Stimulated activated CD4-positive, alpha-beta T cell treated with anti-CD3 and anti-CD28 coated beads, Interleukin-15, amount 100 ng/mL, for 1 hour (primary cell): ENCODE results near the gene RALBP1.
"Not testable (repeated sequence)": the region's sequence is repeated elsewhere in the genome, so short reads cannot be mapped to it uniquely, and the experiment has no call there.

ENCODE experiments used
- DNase-seq, 2 donors: peaks; one replicate each; pipeline ENCODE4 v3.0.0-alpha.2; 2020; ENCODE audit warnings: low read depth in 1 of 2, low spot score in 1 of 2

The RALBP1 gene

DNA sequence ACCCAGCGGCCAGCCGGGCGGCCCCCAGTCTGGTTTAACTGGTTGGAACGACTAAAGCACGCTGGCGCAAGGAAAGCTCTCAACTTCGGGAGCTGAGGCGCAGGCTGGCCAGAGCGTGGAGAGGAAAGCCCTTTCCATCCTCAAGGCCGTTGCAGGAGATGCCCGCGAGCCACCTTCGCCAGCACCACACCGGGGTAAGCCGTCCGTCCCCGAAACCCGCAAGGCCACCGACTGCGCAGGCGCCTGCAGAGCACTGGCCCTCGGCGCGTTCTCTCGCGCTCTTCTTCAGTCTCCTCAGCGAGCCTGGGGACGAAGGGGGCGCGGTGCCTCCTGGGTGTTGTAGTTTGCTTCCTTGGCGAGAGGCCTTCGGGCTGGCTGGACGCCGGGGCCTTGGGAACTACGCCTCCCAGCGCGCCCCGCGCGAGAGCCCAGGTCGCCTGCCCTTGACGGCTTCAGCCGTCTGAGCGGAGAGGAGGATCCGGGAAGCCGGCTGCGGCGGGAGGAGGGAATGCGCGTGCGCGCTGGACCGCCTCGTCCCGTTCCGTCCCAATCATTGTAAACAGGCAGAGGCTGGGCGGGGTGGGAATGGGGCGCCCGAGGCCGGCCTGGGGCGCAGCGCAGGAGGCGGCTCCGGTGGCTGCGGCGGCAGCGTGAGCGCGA lies at the start of gene RALBP1:
Gene RALBP1, plus strand, starts transcription at position 531 of the 660 bp plus-strand sequence. CDS start 37,533 bp downstream, outside the sequence.
- DNase-seq: peak; percentile 95

DNA sequence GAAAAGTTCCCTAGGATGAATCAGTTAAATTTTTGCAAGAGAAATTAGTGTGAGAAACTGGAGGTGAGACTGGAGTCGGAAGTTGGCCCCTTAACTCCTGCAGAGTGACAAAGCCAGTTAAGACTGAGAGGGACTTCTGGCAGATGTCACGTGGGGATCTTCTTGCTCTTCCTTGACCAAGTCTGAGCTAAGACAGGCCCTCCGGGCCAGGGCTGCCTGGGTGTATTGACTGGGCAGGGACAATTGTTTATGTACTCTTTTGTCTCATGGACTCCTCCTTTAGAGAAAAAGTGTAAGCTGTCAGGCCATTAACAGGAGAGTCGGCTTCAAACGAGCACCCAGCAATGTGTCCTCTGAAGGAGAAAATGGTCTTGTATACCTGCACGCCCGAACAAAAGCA lies 48.6 kb upstream of the RALBP1 start:
- no peak for DNase-seq

DNA sequence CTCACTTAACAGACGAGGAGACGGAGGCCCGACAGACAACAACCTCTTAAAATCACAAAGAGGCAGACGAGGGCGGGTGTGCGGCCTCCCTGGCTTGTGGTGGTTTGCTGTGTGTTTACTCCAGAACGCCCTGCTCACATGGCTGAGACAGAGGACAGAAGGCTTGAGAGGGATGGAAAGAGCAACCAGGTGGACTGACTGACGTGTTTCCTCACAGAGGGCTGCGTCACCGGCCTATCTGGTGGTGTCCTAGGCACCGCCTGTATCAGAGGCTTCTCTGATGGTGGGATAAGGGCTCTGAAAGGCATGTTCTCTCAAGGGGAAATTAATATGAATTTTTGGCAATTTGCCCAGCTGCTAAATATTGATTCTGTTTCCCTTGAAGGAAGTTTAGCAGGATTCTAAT lies 47.0 kb upstream of the RALBP1 start:
- DNase-seq: no peak

DNA sequence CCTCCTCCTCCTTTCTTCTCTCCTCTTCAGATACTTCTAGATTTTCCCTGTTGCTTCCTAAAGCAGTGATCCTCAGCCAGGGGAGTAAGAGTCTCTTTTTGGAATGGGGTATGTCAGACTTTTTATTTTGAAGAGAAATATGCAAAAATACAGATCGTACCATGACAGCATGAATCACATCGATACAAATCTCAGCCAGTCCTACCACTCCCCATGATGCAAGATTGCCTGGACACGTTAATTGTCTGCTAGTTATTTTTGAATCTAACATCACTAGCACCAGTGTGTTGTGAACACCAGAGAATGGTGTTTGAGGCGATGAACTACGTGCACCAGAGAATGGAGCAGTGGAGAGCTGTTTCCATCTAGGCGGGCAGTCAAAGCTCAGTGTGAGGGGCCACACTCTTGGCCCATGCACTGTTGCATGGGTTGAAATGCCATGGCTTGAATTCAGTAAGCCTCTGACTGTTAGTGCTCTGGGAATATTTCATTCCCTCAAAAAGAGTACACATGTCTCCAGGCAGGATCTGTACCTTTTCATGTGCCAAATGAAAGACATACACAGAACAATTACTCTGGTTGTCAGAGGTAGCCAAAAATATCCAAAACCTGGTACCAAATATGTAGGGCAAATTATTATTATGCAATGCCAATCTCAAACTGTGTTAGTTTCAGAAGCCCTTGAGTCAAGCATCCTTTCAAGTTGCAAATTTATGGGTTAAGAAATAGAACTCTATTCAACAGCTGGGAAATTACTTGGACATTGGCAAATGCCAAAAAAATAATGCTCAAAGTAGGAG lies 46.3 kb upstream of the RALBP1 start:
- no peak for DNase-seq

DNA sequence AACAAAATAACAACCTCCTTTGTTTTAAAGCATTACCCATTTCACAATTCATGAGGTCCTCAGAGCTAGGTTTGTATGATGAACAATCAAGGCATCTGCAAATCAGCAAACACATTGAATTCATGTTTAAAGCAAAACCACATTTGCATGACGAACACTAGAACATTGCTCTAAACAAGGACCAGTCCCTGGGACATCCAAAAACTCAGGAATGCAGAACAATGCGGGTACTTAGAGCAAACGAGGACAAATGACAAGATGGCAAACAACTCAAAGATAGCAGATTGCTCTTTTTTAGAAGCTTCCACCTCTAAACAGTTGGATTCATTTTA lies 45.7 kb upstream of the RALBP1 start:
- no peak for DNase-seq

DNA sequence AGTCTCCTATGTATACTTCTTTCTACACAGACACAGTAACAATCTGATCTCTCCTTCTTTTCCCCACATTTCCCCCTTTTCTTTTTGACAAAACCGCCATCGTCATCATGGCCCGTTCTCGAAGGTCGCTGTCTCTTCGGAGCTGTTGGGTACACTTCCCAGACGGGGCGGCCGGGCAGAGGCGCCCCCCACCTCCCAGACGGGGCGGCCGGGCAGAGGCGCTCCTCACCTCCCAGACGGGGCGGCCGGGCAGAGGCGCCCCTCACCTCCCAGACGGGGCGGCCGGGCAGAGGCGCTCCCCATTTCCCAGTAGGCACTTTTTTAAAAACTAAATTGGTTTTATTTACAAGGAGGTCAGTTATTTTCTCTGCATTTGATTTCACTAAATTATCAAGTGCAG lies 45.0 kb upstream of the RALBP1 start:
- not testable (repeated sequence) for DNase-seq

DNA sequence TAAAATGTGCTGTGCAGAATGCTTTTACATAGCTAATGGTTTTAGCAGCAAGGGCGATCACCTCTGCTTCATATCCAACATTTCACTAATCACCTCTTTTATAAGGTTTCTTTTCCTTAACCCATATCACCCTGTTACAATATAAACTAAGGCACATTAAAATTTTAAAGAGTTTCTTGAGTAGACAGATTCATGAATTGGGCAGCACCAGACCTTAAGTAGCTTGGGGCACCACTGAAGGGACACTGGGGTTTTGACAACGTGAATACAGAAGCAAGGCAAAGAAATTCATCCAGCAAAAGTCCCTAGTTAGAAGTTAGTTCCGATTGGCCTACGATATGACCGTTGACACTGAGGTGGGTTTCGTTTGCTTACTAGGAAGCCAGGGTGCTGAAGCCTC lies 44.0 kb upstream of the RALBP1 start:
- DNase-seq: no peak

DNA sequence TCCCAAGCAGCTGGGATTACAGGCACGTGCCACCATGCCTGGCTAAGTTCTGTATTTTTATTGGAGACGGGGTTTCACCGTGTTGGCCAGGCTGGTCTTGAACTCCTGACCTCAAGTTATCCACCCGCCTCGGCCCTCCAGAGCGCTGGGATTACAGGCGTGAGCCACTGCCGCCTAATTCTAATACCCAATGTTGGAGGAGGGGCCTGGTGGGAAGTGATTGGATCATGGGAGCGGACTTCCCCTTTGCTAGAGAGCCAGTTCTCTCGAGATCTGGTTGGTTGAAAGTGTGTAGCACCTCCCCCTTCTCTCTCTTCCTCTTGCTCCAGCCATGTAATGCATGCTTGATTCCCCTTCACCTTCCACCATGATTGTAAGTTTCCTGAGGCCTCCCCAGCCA lies 42.2 kb upstream of the RALBP1 start:
- not testable (repeated sequence) for DNase-seq

DNA sequence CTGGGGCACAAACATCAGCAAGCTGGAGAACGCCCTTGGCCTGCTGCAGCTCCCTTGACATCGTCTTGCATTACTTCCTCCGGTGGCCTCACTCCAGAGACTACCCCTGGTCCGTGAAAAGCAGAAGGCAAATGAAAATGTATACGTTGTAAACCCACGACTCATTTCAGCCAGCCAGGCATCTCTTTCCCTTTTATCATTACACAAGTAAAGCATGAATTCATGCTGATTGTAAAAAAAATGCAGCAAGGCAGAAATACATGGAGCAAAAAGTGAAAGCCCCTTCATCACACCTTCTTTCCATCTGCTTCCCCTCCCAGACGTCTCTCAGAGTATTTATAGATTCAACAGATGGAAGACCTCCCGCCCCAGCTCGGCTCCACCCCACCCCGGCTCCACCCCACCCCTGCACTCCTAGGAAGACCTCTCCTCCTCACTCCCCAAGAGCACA lies 41.6 kb upstream of the RALBP1 start:
- DNase-seq: no peak

DNA sequence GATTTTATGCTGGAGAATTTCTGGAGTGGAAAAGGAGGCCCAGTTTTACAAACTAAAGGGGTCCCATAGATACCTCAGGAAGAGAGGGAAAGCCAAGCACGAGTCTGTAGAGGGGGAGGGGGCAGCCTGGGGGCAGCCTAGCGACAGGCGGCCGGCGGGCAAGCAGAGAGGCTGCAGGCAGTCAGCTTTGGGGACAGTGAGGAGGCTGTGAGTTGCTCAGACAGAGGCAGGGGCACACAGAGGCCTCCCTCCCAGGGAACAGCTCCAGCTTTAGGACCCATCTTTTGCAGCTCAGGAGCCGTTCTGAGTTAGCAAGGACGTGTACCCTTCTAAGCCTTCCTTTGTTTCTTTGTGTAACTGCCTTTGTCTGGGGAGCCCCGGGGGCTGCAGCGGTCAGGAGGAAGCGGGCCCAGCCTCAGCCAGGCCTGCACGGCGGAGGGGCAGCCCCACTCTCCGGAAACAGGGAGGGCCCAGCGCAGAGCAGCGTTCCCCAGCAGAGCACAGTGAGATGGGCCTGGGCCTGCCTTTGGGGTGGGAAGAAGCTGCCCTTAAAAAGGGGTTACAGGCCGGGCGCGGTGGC lies 41.1 kb upstream of the RALBP1 start:
- no peak for DNase-seq

DNA sequence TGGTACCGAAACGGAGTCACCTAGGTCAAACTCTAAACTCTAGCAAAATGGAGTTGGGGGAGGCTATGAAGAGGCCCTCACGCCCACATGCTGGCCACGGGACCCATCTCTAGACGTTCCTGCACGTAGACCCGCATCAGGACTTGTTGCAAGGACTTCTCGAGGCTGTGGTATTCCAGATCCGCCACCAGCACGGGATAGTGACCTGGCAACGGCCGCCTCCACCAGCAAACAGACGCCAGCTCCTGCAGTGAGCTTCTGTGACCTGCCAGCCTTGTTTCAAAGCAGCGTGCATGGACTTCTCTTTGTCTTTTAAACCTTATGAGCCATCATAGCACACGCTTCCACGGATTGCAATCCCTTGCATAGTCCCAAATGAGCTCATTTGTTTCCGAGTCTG lies 40.3 kb upstream of the RALBP1 start:
- no peak for DNase-seq

DNA sequence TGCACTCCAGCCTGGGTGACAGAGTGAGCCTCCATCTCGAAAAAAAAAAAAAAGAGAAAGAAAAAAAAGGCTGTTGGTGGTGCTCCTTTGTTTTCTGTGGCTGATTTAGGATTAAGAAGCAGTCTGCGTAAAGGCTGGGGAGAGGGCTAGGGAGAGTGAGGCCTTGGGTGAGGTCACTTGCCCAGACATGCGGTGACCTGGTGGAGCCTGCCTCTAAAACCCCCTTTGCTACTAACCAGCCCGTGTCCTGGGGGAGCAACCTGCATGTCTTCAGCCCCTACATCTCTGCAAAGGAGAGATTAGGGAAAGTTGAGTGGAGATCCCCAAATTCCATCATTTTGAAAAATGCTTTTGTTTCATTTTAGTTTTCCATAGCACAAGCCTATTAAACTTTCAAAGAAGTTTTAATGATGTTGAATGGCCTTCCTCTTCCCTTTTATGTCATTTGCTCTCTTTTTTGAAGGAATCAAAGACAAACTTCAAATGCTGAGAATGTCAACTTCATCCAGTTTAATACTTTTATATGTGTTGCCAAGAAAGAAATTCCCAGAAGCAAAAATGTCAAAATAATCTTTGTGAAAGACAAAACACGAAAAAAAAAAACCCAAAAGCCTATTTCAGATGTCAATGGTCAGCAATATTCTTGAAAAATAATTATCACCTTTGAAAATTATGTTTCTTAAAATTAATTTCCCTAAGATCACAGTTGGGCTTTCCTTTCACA lies 38.9 kb upstream of the RALBP1 start:
- no peak for DNase-seq

DNA sequence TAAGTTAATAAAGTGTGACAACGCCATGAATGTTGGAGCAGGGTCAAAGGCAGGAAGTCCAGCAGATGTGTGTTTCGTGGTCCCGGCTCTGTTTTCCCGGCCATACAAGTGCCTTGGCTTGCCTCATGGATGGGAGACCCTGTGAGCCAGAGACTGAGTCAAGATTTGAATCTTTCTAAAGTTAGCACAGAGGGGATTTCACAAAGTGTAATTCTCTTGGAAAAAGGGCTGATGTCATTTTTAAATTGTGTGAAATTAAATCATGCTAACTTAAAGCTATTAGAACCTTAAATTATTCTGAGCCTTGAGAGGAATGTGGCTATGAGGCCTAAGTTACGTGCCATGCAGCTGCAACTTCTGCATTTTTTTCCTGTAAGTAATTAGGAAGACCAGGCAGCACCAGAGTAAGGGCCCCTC lies 38.3 kb upstream of the RALBP1 start:
- no peak for DNase-seq

DNA sequence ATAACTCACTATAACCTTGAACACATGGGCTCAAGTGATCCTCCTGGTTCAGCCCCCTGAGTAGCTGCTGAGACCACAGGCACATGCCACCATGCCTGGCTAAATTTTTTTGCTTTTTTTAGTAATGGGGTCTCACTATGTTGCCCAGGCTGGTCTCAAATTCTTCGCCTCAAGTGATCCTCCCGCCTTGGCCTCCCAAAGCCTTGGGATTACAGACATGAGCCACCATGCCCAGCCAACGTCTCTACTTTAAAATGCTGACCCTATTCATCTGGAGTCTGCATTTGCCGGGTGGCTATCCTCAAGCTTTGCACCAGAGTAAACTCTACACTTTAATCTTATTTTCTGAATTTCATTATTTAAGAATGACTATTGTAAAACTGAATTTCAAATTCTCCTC lies 37.6 kb upstream of the RALBP1 start:
- no peak for DNase-seq

DNA sequence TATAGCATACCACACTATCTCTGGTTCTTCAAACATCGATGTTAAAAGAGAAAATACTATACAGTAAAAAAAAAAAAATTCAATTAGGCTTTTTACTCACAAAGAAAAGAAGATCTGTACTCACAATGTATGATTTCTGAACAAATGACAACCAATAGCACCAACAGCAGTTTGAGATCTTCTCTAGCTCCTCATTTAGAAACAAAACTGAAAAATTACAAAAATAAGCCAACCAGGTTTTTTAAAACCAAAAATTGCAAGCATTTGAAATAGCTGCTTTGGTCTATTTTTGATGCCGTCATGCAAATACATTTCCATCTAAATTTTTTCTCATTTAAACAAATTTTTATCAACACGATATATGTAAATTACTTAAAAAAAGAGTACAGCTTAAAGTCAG lies 34.3 kb upstream of the RALBP1 start:
- DNase-seq: no peak

DNA sequence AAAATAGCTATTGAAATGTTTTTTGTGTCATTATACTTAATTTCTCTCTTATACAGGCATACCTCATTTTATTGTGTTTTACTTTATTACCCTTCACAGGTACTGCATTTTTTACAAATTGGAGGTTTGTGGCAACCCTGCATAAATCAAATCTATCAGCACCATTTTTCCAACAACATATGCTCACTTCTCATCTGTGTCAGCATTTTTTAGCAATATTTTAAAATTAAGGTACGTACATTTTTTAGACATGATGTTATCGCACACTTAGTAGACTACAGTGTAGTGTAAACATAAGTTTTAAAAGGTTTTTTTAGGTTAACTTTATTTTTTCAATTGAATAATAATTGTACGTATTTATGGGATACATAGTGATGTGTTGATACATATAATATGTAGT lies 30.8 kb upstream of the RALBP1 start:
- no peak for DNase-seq

DNA sequence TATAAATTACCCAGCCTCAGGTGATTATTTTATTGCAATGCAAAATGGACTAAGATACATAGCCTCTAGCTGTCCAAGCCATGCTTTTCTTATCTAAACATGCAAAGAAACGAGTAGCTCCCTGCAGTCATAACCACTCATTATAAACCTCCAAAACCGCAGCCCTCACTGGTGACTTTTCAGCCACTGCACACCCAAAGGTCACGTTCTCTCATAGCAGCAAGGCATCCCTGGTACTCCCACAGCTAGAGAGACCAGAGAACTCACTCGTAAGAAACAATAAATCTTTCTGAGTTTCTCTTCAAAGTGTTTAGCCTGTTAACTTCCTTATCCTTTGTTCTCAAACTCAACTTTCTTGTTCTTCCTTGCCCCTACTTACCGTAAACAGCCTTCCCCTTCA lies 28.5 kb upstream of the RALBP1 start:
- DNase-seq: no peak

DNA sequence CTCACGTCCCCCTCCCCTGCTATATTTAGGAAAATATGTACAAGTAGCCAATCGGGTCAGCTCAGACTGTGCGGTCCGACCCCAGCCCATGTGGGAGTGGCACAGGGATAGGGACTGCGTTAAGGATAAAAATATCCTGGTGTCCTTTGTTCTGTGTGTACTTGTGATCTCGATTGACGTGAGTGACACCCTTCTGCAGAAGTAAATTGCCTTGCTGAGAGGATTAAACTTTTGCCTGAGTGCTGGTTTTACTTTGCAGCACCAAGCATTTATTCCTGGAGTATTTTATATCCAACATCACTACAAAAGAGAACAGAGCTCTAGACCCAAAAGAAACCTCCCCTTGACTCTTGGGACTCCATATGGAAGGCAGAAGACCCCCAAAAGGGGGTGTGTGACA lies 28.0 kb upstream of the RALBP1 start:
- no peak for DNase-seq

DNA sequence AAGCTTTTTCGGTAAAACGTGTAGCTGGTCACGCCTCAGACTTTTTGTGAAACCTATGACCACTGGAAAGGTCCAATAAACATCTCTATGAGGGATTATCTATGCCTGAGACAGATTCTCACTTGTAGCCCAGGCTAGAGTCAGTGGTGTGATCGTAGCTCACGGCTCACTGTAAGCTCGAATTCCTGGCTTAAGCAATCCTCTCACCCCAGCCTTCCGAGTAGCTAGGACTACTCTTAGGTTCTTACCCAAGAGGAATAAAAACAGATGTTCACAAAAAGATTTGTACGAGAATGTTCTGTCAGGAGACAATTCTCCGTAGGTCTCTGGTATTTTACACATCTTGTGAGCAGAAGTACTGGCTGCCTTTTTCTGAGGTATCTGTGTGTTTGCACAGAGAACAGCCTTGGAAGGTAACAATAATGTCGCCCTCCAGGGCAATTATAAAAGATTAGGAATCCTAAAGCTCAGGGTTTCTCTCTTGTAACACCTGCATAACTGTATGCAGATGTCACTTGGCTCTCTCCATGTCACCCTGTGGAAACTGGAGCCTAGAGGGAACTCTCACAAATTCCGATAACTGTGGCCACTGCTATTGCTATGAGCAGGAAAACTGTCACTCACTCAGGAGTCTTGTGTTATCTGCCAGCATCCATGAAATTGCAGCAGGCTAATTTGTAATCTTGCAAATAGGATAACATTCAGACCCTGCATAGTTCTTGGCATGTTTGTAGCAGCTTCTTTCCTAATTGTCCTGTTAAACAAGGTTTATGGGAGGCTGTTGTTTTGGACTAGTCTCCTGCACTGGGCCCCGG lies 25.5 kb upstream of the RALBP1 start:
- no peak for DNase-seq

DNA sequence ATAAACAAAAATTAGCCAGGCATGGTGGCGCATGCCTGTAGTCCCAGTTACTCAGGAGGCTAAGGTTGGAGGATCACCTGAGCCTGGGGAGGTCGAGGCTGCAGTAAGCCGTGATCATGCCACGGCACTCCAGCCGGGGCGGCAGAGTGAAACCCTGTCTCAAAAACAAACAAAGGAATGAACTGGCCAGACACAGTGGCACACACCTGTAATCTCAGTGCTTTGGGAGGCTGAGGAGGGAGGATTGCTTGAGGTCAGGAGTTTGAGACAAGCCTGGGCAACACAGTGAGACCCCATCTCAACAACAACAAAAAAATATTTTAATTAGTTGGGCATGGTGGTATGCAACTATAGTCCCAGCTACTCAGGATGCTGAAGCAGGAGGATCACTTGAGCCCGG lies 24.4 kb upstream of the RALBP1 start:
- not testable (repeated sequence) for DNase-seq

DNA sequence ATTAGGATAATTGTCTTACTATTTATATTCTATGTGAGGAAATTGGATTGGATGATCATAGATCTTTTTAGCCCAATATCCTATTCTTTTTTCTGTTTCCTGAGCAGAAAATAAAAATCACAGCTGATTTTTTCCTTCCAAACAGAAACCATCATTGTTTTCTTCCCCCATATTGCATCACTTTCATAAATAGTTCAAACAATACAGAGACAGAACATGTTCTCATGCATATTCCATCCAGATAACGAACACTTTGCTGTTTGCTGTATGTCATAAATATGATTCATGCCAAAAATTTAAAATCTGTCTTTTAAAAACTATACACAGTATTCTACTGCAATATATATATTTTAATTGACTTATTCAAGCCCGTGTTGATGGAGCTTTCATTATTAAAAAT lies 22.0 kb upstream of the RALBP1 start:
- DNase-seq: no peak
